ENCODE measurements around the gene ASF1B.

ASF1B gene

GRCh38 chr19:14166999-14167575 lies 30.7 kb upstream of the ASF1B start:
- DNase-seq (ENCODE audit: low spot score), result no peak
- in situ Hi-C loops (cut with MboI; ENCODE audit: low pct_unique_long_range_greater_than_20kb, low sequenced_read_pairs, unreplicated experiment), result no loop called here
- TF ChIP-seq, protein P1, sequence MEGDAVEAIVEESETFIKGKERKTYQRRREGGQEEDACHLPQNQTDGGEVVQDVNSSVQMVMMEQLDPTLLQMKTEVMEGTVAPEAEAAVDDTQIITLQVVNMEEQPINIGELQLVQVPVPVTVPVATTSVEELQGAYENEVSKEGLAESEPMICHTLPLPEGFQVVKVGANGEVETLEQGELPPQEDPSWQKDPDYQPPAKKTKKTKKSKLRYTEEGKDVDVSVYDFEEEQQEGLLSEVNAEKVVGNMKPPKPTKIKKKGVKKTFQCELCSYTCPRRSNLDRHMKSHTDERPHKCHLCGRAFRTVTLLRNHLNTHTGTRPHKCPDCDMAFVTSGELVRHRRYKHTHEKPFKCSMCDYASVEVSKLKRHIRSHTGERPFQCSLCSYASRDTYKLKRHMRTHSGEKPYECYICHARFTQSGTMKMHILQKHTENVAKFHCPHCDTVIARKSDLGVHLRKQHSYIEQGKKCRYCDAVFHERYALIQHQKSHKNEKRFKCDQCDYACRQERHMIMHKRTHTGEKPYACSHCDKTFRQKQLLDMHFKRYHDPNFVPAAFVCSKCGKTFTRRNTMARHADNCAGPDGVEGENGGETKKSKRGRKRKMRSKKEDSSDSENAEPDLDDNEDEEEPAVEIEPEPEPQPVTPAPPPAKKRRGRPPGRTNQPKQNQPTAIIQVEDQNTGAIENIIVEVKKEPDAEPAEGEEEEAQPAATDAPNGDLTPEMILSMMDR (IDR thresholded peaks at IDR 0.05; ENCODE audit: extremely low read depth, insufficient read depth, missing control alignments), result no peak

GRCh38 chr19:14165990-14166830 lies 29.8 kb upstream of the ASF1B start:
- in situ Hi-C loops (cut with MboI; ENCODE audit: low pct_unique_long_range_greater_than_20kb, low sequenced_read_pairs, unreplicated experiment), result no loop called here
- TF ChIP-seq, protein P1 (IDR thresholded peaks at IDR 0.05; ENCODE audit: extremely low read depth, insufficient read depth, missing control alignments), result no peak
- DNase-seq (ENCODE audit: low spot score), result no peak

DNA sequence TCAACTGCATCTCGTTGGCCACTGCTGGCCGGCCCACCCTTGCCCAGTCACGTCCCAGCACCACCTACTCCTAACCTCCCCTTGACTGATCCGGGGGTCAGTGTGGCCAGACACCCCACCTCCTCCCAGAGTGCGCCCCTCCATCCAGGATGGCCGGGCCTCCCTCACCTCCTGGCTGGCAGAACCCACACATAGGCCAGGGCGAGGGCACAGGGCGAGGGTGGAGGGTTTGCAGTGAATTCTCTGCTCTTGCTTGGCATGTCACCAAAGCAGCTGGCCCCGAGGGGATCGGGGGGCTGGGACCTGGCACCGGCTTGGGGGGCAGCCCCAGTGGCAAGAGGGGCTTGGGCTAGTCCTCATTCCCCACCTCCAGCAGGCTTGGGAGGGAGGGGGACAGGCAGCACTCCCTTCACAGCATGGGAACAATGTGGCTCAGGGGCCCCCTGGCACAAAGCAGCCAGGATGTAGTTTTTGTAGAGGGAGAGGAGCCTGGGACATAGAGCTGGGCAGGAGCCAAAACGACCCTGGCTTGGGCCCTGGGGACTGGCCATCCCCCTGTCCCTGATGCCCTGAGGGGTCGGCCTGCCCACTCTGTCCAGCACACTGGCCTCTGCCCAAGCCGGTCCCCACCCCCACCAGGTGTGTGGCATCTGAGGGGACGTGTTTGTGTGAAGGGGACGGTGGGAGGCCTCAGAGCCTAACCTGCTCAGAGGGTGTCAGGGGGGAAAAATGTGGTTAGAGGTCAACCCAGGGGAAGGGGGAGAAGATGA lies 28.5 kb upstream of the ASF1B start:
- in situ Hi-C loops (cut with MboI; ENCODE audit: low pct_unique_long_range_greater_than_20kb, low sequenced_read_pairs, unreplicated experiment), result no loop called here
- no peak for DNase-seq (ENCODE audit: low spot score)
- TF ChIP-seq, protein P1 (IDR thresholded peaks at IDR 0.05; ENCODE audit: extremely low read depth, insufficient read depth, missing control alignments), result no peak

DNA sequence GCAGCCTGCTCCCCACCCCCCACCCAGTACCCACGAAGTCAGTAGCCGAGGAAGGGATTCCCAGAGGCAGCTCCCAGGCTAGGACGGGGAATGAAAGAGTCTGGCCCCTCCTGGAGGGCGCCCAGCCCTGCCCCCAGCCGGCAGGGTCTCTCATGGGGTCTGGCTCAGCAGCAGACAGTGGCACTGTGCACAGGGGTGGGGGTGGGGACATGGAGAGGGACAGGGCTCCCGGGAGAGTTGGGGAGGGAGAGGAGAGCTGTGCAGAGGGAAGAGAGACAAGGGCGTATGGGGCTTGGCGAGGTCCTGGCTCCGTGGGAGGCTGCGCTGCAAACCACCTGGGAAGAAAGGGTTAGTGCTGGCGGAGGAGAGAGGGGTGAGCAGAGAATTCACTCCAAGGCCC lies 27.7 kb upstream of the ASF1B start:
- DNase-seq (ENCODE audit: low spot score), result no peak
- TF ChIP-seq, protein P1 (IDR thresholded peaks at IDR 0.05; ENCODE audit: extremely low read depth, insufficient read depth, missing control alignments), result no peak
- in situ Hi-C loops (cut with MboI; ENCODE audit: low pct_unique_long_range_greater_than_20kb, low sequenced_read_pairs, unreplicated experiment), result no loop called here

- in situ Hi-C loops (cut with MboI; ENCODE audit: low pct_unique_long_range_greater_than_20kb, low sequenced_read_pairs, unreplicated experiment), result no loop called here
- TF ChIP-seq, protein P1 (IDR thresholded peaks at IDR 0.05; ENCODE audit: extremely low read depth, insufficient read depth, missing control alignments), result no peak
- no peak for DNase-seq (ENCODE audit: low spot score)
Observed at GRCh38 chr19:14162871-14163297, 26.5 kb upstream of the ASF1B start.

DNA sequence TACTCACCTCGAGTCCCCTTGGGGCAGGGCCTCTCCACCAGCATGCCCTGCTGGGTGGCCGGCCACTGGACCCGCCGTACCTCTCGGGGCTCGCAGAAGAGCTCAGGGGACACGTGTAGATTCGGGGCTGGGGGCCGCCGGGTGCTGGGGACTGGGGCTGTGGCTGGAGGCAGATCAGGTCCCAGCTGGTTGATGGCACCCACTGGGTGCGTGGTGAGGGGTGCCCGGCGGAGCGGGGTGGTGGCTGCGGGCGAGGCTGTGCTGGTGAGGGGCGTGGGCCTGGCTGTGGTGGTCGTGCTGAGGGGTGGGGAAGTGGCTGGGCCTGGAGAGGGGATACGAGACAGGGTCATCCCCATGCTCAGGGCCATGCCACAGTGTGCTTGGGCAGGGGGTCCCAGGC lies 24.9 kb upstream of the ASF1B start:
- in situ Hi-C loops (cut with MboI; ENCODE audit: low pct_unique_long_range_greater_than_20kb, low sequenced_read_pairs, unreplicated experiment), result no loop called here
- TF ChIP-seq, protein P1 (IDR thresholded peaks at IDR 0.05; ENCODE audit: extremely low read depth, insufficient read depth, missing control alignments), result no peak
- DNase-seq (ENCODE audit: low spot score), result no peak
